ENCODE data around the gene HNF4A.

GRCh38 chr20:44464514-44464913, 109.0 kb downstream of the HNF4A start:
- no peak for TF ChIP-seq CTCF (IDR thresholded peaks at IDR 0.05)
- TF ChIP-seq E2F5 (CRISPR knock-in tag; IDR thresholded peaks at IDR 0.05) = no peak
- no peak for TF ChIP-seq ATF2 (CRISPR knock-in tag; IDR thresholded peaks at IDR 0.05; ENCODE audit: borderline replicate concordance, low read depth)
- TF ChIP-seq NFYB (CRISPR knock-in tag; conservative IDR thresholded peaks at IDR 0.05; ENCODE audit: low read depth) = no peak
- no peak for TF ChIP-seq E2F4 (CRISPR knock-in tag; IDR thresholded peaks at IDR 0.05; ENCODE audit: borderline replicate concordance, low read depth)
- TF ChIP-seq RELA (CRISPR knock-in tag; IDR thresholded peaks at IDR 0.05; ENCODE audit: borderline replicate concordance) = no peak
- TF ChIP-seq CDX4 (CRISPR knock-in tag; IDR thresholded peaks at IDR 0.05; ENCODE audit: borderline replicate concordance) = no peak
- TF ChIP-seq NR1H2 (CRISPR knock-in tag; IDR thresholded peaks at IDR 0.05) = no peak
